WTC11 (cell line): Measurements from ENCODE around the gene HELB. TPM values are rescaled to one million over a fixed set of nuclear protein-coding genes. Genes with fewer than 3 reads are reported as not detected.

ENCODE experiments used
- ATAC-seq: fragments of 200-7000 bp; cut with Tn5 transposase; 2 replicates; pipeline ENCODE4 v1.10.0; 2021; ENCODE audit warnings: mild to moderate bottlenecking, moderate library complexity
- CTCF ChIA-PET: fragments of 300-600 bp; sonication (Branson Sonifier 250); formaldehyde crosslinking; loops from one replicate; lab custom pipeline; 2021; ENCODE audit warnings: antibody characterized with exemption; lab: Charles Lee
- POLR2A ChIA-PET: fragments of 350-600 bp; sonication (Branson Sonifier 250); formaldehyde crosslinking; loops from one replicate; lab custom pipeline; 2021; ENCODE audit warnings: antibody characterized with exemption; lab: Charles Lee
- DNase-seq: peaks from one replicate; pipeline ENCODE4 v3.0.0; 2021; ENCODE audit warnings: low spot score
- H3K27ac Mint-ChIP-seq: 2 replicates; pipeline ENCODE4 v1.8.0; 2021; ENCODE audit warnings: mixed read lengths
- H3K27me3 Mint-ChIP-seq: 2 replicates; pipeline ENCODE4 v1.8.0; 2021; ENCODE audit warnings: low read depth, mild to moderate bottlenecking, moderate library complexity, mixed read lengths
- H3K36me3 Mint-ChIP-seq: 2 replicates; pipeline ENCODE4 v1.8.0; 2021; ENCODE audit warnings: mixed read lengths
- H3K4me1 Mint-ChIP-seq: 2 replicates; pipeline ENCODE4 v1.8.0; 2022; ENCODE audit warnings: mixed read lengths
- H3K4me3 Mint-ChIP-seq: 2 replicates; pipeline ENCODE4 v1.8.0; 2021; ENCODE audit warnings: mild to moderate bottlenecking, moderate library complexity, mixed read lengths
- H3K9me3 Mint-ChIP-seq: 2 replicates; pipeline ENCODE4 v1.8.0; 2021; ENCODE audit warnings: mixed read lengths
- ATF1 ChIP-seq: sonication (generic); formaldehyde crosslinking; IDR thresholded peaks from 2 replicates; pipeline ENCODE4 v1.8.1; 2023; ENCODE audit warnings: mild to moderate bottlenecking, moderate library complexity, missing genetic modification reagents
- CBFB ChIP-seq: sonication (generic); formaldehyde crosslinking; IDR thresholded peaks from 2 replicates; pipeline ENCODE4 v1.8.1; 2022; ENCODE audit warnings: mild to moderate bottlenecking, low read depth, missing genetic modification reagents
- E2F1 ChIP-seq: sonication (generic); formaldehyde crosslinking; IDR thresholded peaks from 2 replicates; pipeline ENCODE4 v1.8.0; 2022; ENCODE audit warnings: mild to moderate bottlenecking, missing genetic modification reagents
- E2F5 ChIP-seq: sonication (generic); formaldehyde crosslinking; IDR thresholded peaks from 2 replicates; pipeline ENCODE4 v1.8.1; 2022; ENCODE audit warnings: mild to moderate bottlenecking, moderate library complexity, missing genetic modification reagents
- EMX1 ChIP-seq: fragments of 250-450 bp; sonication (Bioruptor Pico); IDR thresholded peaks from 2 replicates; pipeline ENCODE4 v1.8.0; 2021; ENCODE audit warnings: mild to moderate bottlenecking
- FOXJ3 ChIP-seq: sonication (generic); formaldehyde crosslinking; IDR thresholded peaks from 2 replicates; pipeline ENCODE4 v1.9.0; 2021; ENCODE audit warnings: missing genetic modification reagents, mild to moderate bottlenecking, borderline replicate concordance
- GABPB1 ChIP-seq: sonication (generic); formaldehyde crosslinking; IDR thresholded peaks from 2 replicates; pipeline ENCODE4 v1.8.1; 2023; ENCODE audit warnings: mild to moderate bottlenecking, missing genetic modification reagents
- GRHL2 ChIP-seq: fragments of 250-450 bp; sonication (Bioruptor Pico); IDR thresholded peaks from 2 replicates; pipeline ENCODE4 v1.8.0; 2022; ENCODE audit warnings: mild to moderate bottlenecking, moderate library complexity; ENCODE audit not compliant: insufficient replicate concordance, severe bottlenecking
- JAZF1 ChIP-seq: fragments of 250-450 bp; sonication (Bioruptor Pico); IDR thresholded peaks from 2 replicates; pipeline ENCODE4 v1.9.0; 2021; ENCODE audit warnings: moderate library complexity, mild to moderate bottlenecking, inconsistent platforms
- JUN ChIP-seq: sonication (generic); formaldehyde crosslinking; IDR thresholded peaks from 2 replicates; pipeline ENCODE4 v1.8.0; 2023; ENCODE audit warnings: mild to moderate bottlenecking, missing genetic modification reagents
- MXD4 ChIP-seq: fragments of 250-450 bp; sonication (Bioruptor Pico); IDR thresholded peaks from 2 replicates; pipeline ENCODE4 v1.8.0; 2021; ENCODE audit warnings: mild to moderate bottlenecking, moderate library complexity, borderline replicate concordance
- NFATC4 ChIP-seq: fragments of 250-450 bp; sonication (Bioruptor Pico); IDR thresholded peaks from 2 replicates; pipeline ENCODE4 v1.9.0; 2021; ENCODE audit warnings: mild to moderate bottlenecking
- NFYB ChIP-seq: sonication (generic); formaldehyde crosslinking; conservative IDR thresholded peaks from 2 replicates; pipeline ENCODE4 v1.8.0; 2022; ENCODE audit warnings: low read depth, missing genetic modification reagents
- NR1H2 ChIP-seq: sonication (generic); formaldehyde crosslinking; IDR thresholded peaks from 2 replicates; pipeline ENCODE4 v1.9.0; 2021; ENCODE audit warnings: mild to moderate bottlenecking, moderate library complexity, missing genetic modification reagents
- NR2C2 ChIP-seq: sonication (generic); formaldehyde crosslinking; IDR thresholded peaks from 2 replicates; pipeline ENCODE4 v1.8.0; 2022; ENCODE audit warnings: mild to moderate bottlenecking, missing genetic modification reagents
- RELA ChIP-seq: sonication (generic); formaldehyde crosslinking; IDR thresholded peaks from 2 replicates; pipeline ENCODE4 v1.8.1; 2022; ENCODE audit warnings: missing genetic modification reagents, mild to moderate bottlenecking, borderline replicate concordance
- SP1 ChIP-seq: sonication (generic); formaldehyde crosslinking; conservative IDR thresholded peaks from 2 replicates; pipeline ENCODE4 v1.8.1; 2022; ENCODE audit warnings: missing genetic modification reagents
- TCF7 ChIP-seq: sonication (generic); formaldehyde crosslinking; IDR thresholded peaks from 2 replicates; pipeline ENCODE4 v1.8.0; 2022; ENCODE audit warnings: mild to moderate bottlenecking, low read depth, missing genetic modification reagents, moderate library complexity
- TP53 ChIP-seq: sonication (generic); formaldehyde crosslinking; IDR thresholded peaks from 2 replicates; pipeline ENCODE4 v1.8.1; 2023; ENCODE audit warnings: mild to moderate bottlenecking, missing genetic modification reagents
- USF2 ChIP-seq: sonication (generic); formaldehyde crosslinking; IDR thresholded peaks from 2 replicates; pipeline ENCODE4 v1.8.1; 2023; ENCODE audit warnings: mild to moderate bottlenecking, missing genetic modification reagents, moderate library complexity
- ZNF138 ChIP-seq: sonication (generic); formaldehyde crosslinking; conservative IDR thresholded peaks from 2 replicates; pipeline ENCODE4 v1.8.1; 2022; ENCODE audit warnings: mild to moderate bottlenecking, moderate library complexity, missing genetic modification reagents
- ZNF423 ChIP-seq: fragments of 250-450 bp; sonication (Bioruptor Pico); IDR thresholded peaks from 2 replicates; pipeline ENCODE4 v2.1.2; 2022; ENCODE audit warnings: mild to moderate bottlenecking, moderate library complexity
- ZSCAN18 ChIP-seq: fragments of 250-450 bp; sonication (Bioruptor Pico); IDR thresholded peaks from 2 replicates; pipeline ENCODE4 v2.1.2; 2022; ENCODE audit warnings: mild to moderate bottlenecking, moderate library complexity
- total RNA-seq: library from RNA; stranded (reverse); gene quantifications from 3 replicates; pipeline ENCODE4 v1.2.3, GENCODE V29; 2021

Gene HELB
- total RNA-seq, 1 experiment from 2014 or later: 9.7 TPM

GRCh38 chr12:66314278-66314677 lies 12.0 kb downstream of the HELB start:
- CTCF ChIA-PET: no interaction called here

GRCh38 chr12:66319266-66319954 lies 17.1 kb downstream of the HELB start:
- TF ChIP-seq ATF1 (CRISPR knock-in tag) (no peak), ZSCAN18 (CRISPR knock-in tag) (no peak), NR1H2 (CRISPR knock-in tag) (no peak), USF2 (CRISPR knock-in tag) (no peak)
- Mint-ChIP-seq H3K4me1 (no peaks in the 10 kb centered on the region), H3K36me3 (peaks cover 10% of the 10 kb centered on the region), H3K27ac (no peak overlapping the region), H3K9me3 (no peaks in the 10 kb centered on the region), H3K4me3 (no peak overlapping the region), H3K27me3 (no peaks in the 10 kb centered on the region)
- ChIA-PET POLR2A (no interaction called here), CTCF (no interaction called here)
- no peak for ATAC-seq
- no peak for DNase-seq

More at GRCh38 chr12:66314278-66314677, 12.0 kb downstream of the HELB start:
- ATAC-seq (no peak), DNase-seq (no peak)
- Mint-ChIP-seq H3K27me3 (no peaks in the 10 kb centered on the region), H3K4me3 (no peak overlapping the region), H3K4me1 (no peaks in the 10 kb centered on the region), H3K9me3 (no peaks in the 10 kb centered on the region), H3K27ac (no peak overlapping the region), H3K36me3 (peaks cover 19% of the 10 kb centered on the region)
- POLR2A ChIA-PET: no interaction called here
- TF ChIP-seq TP53 (CRISPR knock-in tag) (no peak), ZNF423 (CRISPR knock-in tag) (no peak), JAZF1 (CRISPR knock-in tag) (no peak), SP1 (CRISPR knock-in tag) (no peak), ZNF138 (no peak), FOXJ3 (no peak), E2F1 (CRISPR knock-in tag) (no peak), JUN (CRISPR knock-in tag) (no peak), NFATC4 (CRISPR knock-in tag) (no peak), MXD4 (CRISPR knock-in tag) (no peak), NR2C2 (CRISPR knock-in tag) (no peak), NFYB (CRISPR knock-in tag) (no peak), EMX1 (CRISPR knock-in tag) (no peak), CBFB (no peak), TCF7 (CRISPR knock-in tag) (no peak), USF2 (CRISPR knock-in tag) (no peak), RELA (CRISPR knock-in tag) (no peak), GRHL2 (CRISPR knock-in tag) (no peak), E2F5 (CRISPR knock-in tag) (no peak), GABPB1 (CRISPR knock-in tag) (no peak)
